GM23248 (cell line): ENCODE results near the gene CDH4.

Experiments used
- EZH2 ChIP-seq: fragments of 200-600 bp; sonication (generic); IDR thresholded peaks from 2 replicates; pipeline ENCODE4 v1.6.1; 2018; ENCODE audit warnings: antibody characterized with exemption, mild to moderate bottlenecking; ENCODE audit not compliant: insufficient read depth, poor library complexity, severe bottlenecking
- EZH2phosphoT487 ChIP-seq: fragments of 200-600 bp; sonication (generic); IDR thresholded peaks from 2 replicates; pipeline ENCODE4 v1.6.1; 2018; ENCODE audit warnings: antibody characterized with exemption, moderate library complexity, mild to moderate bottlenecking, low read depth; ENCODE audit not compliant: insufficient read depth

- no peak for TF ChIP-seq EZH2phosphoT487
- TF ChIP-seq EZH2, result no peak
Measured at GRCh38 chr20:61385731-61386130, 133.7 kb downstream of the CDH4 start.
